CD4-positive, CD25-positive, alpha-beta regulatory T cell (primary cell): Measurements from ENCODE around the gene ZSWIM5. TPM values are rescaled to one million over a fixed set of nuclear protein-coding genes. Genes with fewer than 3 reads are reported as not detected.
"Not testable (repeated sequence)": the region's sequence is repeated elsewhere in the genome, so short reads cannot be mapped to it uniquely, and the experiment has no call there.

Experiments used
- ATAC-seq, 2 donors: fragments of 150-1000 bp; cut with Tn5 transposase; one replicate each; pipeline ENCODE4 v1.10.0; 2021; ENCODE audit warnings: low read depth in 2 of 2, moderate number of reproducible peaks in 2 of 2, moderate library complexity in 1 of 2
- DNase-seq, 3 donors: peaks; one replicate each; pipeline versions ENCODE4 v3.0.0 to v3.0.0-alpha.2; 2012 to 2022; ENCODE audit warnings: mixed read lengths in 1 of 3
- H3K27ac ChIP-seq: one replicate; pipeline ENCODE4 v1.7.0; 2013; ENCODE audit warnings: mild to moderate bottlenecking, low read length; ENCODE audit not compliant: insufficient read depth, poor library complexity, severe bottlenecking
- H3K27me3 ChIP-seq: one replicate; pipeline ENCODE4 v1.7.0; 2013; ENCODE audit warnings: low read length; ENCODE audit not compliant: control insufficient read depth, insufficient read depth
- H3K36me3 ChIP-seq: one replicate; pipeline ENCODE4 v1.7.0; 2013; ENCODE audit warnings: mild to moderate bottlenecking, low read length, moderate library complexity; ENCODE audit not compliant: control insufficient read depth, insufficient read depth
- H3K4me1 ChIP-seq: 2 replicates; pipeline ENCODE4 v1.7.0; 2013; ENCODE audit warnings: mild to moderate bottlenecking, low read length; ENCODE audit not compliant: insufficient read depth, control insufficient read depth, poor library complexity, severe bottlenecking
- H3K4me3 ChIP-seq: one replicate; pipeline ENCODE4 v1.7.0; 2013; ENCODE audit warnings: low read depth, mild to moderate bottlenecking, low read length, moderate library complexity
- H3K9me3 ChIP-seq, 2 experiments: 1 replicate in 1 of 2; 2 replicates in 1 of 2; pipeline ENCODE4 v1.7.0; 2013; ENCODE audit warnings: low read length in 2 of 2, mild to moderate bottlenecking in 1 of 2, moderate library complexity in 1 of 2; ENCODE audit not compliant: control insufficient read depth in 2 of 2
- H3K27ac Mint-ChIP-seq, 3 donors: one replicate each; pipeline ENCODE4 v1.8.0; 2020 to 2022; ENCODE audit warnings: mild to moderate bottlenecking in 3 of 3, mixed read lengths in 3 of 3, moderate library complexity in 2 of 3
- H3K27me3 Mint-ChIP-seq: one replicate; pipeline ENCODE4 v1.8.0; 2022; ENCODE audit warnings: mild to moderate bottlenecking, mixed read lengths
- H3K36me3 Mint-ChIP-seq: one replicate; pipeline ENCODE4 v1.8.0; 2020; ENCODE audit warnings: mixed read lengths
- H3K4me1 Mint-ChIP-seq, 4 donors: one replicate each; pipeline ENCODE4 v1.8.0; 2020 to 2022; ENCODE audit warnings: mixed read lengths in 4 of 4, mild to moderate bottlenecking in 1 of 4
- H3K4me3 Mint-ChIP-seq, 4 donors: one replicate each; pipeline ENCODE4 v1.8.0; 2020 to 2022; ENCODE audit warnings: mild to moderate bottlenecking in 4 of 4, mixed read lengths in 4 of 4, moderate library complexity in 3 of 4
- H3K9me3 Mint-ChIP-seq, 7 donors: one replicate each; pipeline ENCODE4 v1.8.0; 2020 to 2022; ENCODE audit warnings: mixed read lengths in 7 of 7, mild to moderate bottlenecking in 3 of 7, moderate library complexity in 2 of 7
- polyA plus RNA-seq, 4 donors: library from polyadenylated mRNA; unstranded; fragments of 300-500 nt; fragmentation: Illumina TruSeq; gene quantifications; one replicate each; pipeline ENCODE4 v1.2.3, GENCODE V29; 2021
- total RNA-seq: library from RNA; stranded (reverse); gene quantifications from one replicate; pipeline ENCODE4 v1.2.3, GENCODE V29; 2022

Gene ZSWIM5
- total RNA-seq (0.10 TPM), polyA plus RNA-seq (under 1 TPM in 3 of 4 donors, not detected in 1; 0.09 to 0.23 (median 0.09) TPM)

GRCh38 chr1:45205910-45206721 is at the start of gene ZSWIM5:
Gene ZSWIM5 (minus strand): TSS chr1:45206605. CDS start chr1:45206350, 255 bp downstream.
- Histone ChIP-seq H3K4me1 (peaks cover 11% of the 10 kb centered on the region), H3K4me3 (peak within 1 kb of the TSS; percentile 69), H3K27ac (no peak within 1 kb of the TSS), H3K27me3 (peaks cover 37% of the 10 kb centered on the region), H3K36me3 (no peaks in the 10 kb centered on the region), H3K9me3 (no peaks in the 10 kb centered on the region)
- ATAC-seq (peak; percentile 75 to 79), DNase-seq (peak; percentile 39 to 66 (median 45))
- Mint-ChIP-seq H3K27ac (peak within 1 kb of the TSS; percentile 60 to 99 (median 87)), H3K27me3 (peaks cover 68% of the 10 kb centered on the region), H3K36me3 (no peaks in the 10 kb centered on the region), H3K4me3 (peak within 1 kb of the TSS; percentile 82 to 97 (median 92)), H3K9me3 (peaks cover 0 to 3% (median 0%) of the 10 kb centered on the region in 7 donors), H3K4me1 (peaks cover 7 to 19% (median 14%) of the 10 kb centered on the region in 4 donors)

DNA sequence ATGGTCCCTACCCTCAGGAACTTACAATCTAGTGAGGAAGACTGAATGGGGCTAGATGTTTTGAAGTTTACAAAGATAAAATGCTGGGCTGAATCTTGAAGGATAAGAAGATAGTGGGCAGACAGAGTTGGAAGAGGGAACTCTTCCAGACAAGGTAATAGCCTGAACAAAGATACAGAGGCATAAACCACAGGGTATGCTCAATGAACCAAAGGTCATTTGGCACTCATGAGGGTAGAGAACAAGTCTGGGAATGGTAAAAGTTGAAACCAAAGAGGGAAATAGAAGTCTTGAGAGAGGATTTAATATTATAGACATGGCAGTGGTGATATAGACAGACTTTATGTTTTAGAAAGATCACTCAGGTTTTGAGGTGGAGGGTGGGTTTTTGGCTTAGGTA is 48.1 kb upstream of the ZSWIM5 start:
- Mint-ChIP-seq H3K9me3 (peaks cover 5 to 26% (median 12%) of the 10 kb centered on the region in 7 donors), H3K27ac (no peak overlapping the region)
- H3K36me3 ChIP-seq, result no peaks in the 10 kb centered on the region

DNA sequence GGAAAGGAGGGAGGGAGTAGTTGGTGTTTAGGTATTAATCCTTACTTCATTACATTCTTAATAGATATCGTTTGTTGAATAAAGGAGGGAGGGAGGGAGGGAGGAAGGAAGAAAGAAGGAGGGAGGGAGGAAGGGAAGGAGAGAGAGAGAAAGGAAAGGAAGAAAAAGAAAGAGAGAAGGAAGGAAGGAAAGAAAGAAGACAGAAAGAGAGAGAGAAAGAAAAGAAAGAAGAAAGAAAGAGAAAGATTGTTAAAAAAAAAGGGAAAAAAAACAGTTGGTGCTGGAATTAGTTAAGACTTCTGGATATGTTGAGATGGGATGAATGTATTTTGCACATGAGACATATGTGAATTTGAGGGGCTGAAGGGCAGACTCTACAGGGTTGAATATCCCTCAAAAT is 44.1 kb upstream of the ZSWIM5 start:
- Mint-ChIP-seq H3K36me3 (peaks cover 3% of the 10 kb centered on the region), H3K4me3 (no peak overlapping the region), H3K27ac (no peak overlapping the region), H3K27me3 (peaks cover 24% of the 10 kb centered on the region), H3K4me1 (peaks cover 0 to 9% (median 5%) of the 10 kb centered on the region in 4 donors), H3K9me3 (peaks cover 0 to 7% (median 0%) of the 10 kb centered on the region in 7 donors)
- H3K4me3 ChIP-seq, result no peak overlapping the region
- no peak for DNase-seq
- no peak for ATAC-seq
- H3K36me3 ChIP-seq, result no peaks in the 10 kb centered on the region
- H3K27me3 ChIP-seq, result peaks cover 2% of the 10 kb centered on the region
- no peak overlapping the region for H3K27ac ChIP-seq
- H3K4me1 ChIP-seq, result no peaks in the 10 kb centered on the region
- H3K9me3 ChIP-seq, result no peaks in the 10 kb centered on the region

More for the DNA sequence above, 48.1 kb upstream of the ZSWIM5 start:
- Mint-ChIP-seq H3K4me1 (no peaks in the 10 kb centered on the region), H3K27me3 (peaks cover 33% of the 10 kb centered on the region), H3K36me3 (peaks cover 11% of the 10 kb centered on the region), H3K4me3 (no peak overlapping the region)
- DNase-seq (no peak), ATAC-seq (no peak)
- Histone ChIP-seq H3K4me1 (no peaks in the 10 kb centered on the region), H3K9me3 (peaks cover 14 to 25% of the 10 kb centered on the region in 2 experiments), H3K4me3 (no peak overlapping the region), H3K27me3 (peaks cover 2% of the 10 kb centered on the region), H3K27ac (no peak overlapping the region)

- H3K4me3 Mint-ChIP-seq, result not testable (repeated sequence)
Measured at GRCh38 chr1:45248004-45248403, 41.6 kb upstream of the ZSWIM5 start.

GRCh38 chr1:45246760-45247159 is 40.4 kb upstream of the ZSWIM5 start:
- Mint-ChIP-seq H3K36me3 (peaks cover 8% of the 10 kb centered on the region), H3K4me3 (no peak overlapping the region), H3K4me1 (peaks cover 0 to 9% (median 5%) of the 10 kb centered on the region in 4 donors), H3K9me3 (peaks cover 0 to 17% (median 2%) of the 10 kb centered on the region in 7 donors), H3K27ac (peak overlapping the region in 1 of 3 donors; percentile 17), H3K27me3 (peaks cover 19% of the 10 kb centered on the region)
- Histone ChIP-seq H3K4me3 (no peak overlapping the region), H3K36me3 (no peaks in the 10 kb centered on the region), H3K4me1 (no peaks in the 10 kb centered on the region), H3K27ac (no peak overlapping the region), H3K9me3 (no peaks in the 10 kb centered on the region), H3K27me3 (peaks cover 6% of the 10 kb centered on the region)
- DNase-seq (peak in 1 of 3 donors; percentile 4), ATAC-seq (no peak)

More at GRCh38 chr1:45248004-45248403, 41.6 kb upstream of the ZSWIM5 start:
- not testable (repeated sequence) for H3K9me3 Mint-ChIP-seq, H3K9me3 ChIP-seq, H3K27me3 ChIP-seq, H3K4me1 Mint-ChIP-seq, H3K36me3 ChIP-seq, ATAC-seq, H3K36me3 Mint-ChIP-seq, H3K27ac Mint-ChIP-seq, H3K4me1 ChIP-seq, H3K27ac ChIP-seq, H3K4me3 ChIP-seq, DNase-seq
- H3K27me3 Mint-ChIP-seq, result peaks cover 21% of the 10 kb centered on the region

GRCh38 chr1:45246359-45246758 is 40.0 kb upstream of the ZSWIM5 start:
- H3K4me3 Mint-ChIP-seq, H3K36me3 Mint-ChIP-seq, H3K4me1 Mint-ChIP-seq, H3K36me3 ChIP-seq, H3K4me3 ChIP-seq, H3K9me3 ChIP-seq, H3K27me3 ChIP-seq, H3K4me1 ChIP-seq, H3K27ac ChIP-seq, ATAC-seq, DNase-seq: not testable (repeated sequence)
- Mint-ChIP-seq H3K27ac (peak overlapping the region in 1 of 3 donors; percentile 17), H3K27me3 (peaks cover 20% of the 10 kb centered on the region), H3K9me3 (peaks cover 0 to 19% (median 4%) of the 10 kb centered on the region in 7 donors)

DNA sequence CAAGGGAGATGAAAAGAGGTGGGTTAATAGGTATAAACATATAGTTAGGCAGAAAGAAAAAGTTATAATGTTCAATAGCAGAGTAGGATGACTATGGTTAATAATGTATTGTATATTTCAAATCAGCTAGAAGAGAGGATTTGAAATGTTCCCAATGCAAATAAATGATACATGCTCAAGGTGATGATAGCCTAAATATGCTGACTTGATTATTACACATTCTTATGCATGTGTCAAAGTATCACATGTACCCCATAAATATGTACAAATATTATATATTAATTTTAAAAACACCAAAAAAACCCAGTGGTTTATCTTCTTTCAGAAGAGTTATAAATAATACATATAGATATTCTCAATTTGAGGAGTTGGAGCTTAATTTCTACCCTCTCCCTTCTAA is 38.3 kb upstream of the ZSWIM5 start:
- no peak overlapping the region for H3K4me3 ChIP-seq

More for the DNA sequence above, 38.3 kb upstream of the ZSWIM5 start:
- no peak overlapping the region for H3K4me3 Mint-ChIP-seq
- no peak overlapping the region for H3K27ac Mint-ChIP-seq
- H3K27ac ChIP-seq, result no peak overlapping the region
- H3K36me3 Mint-ChIP-seq, result peaks cover 8% of the 10 kb centered on the region
- peaks cover 0 to 22% (median 4%) of the 10 kb centered on the region in 7 donors for H3K9me3 Mint-ChIP-seq
- no peaks in the 10 kb centered on the region for H3K9me3 ChIP-seq
- ATAC-seq, result no peak
- peaks cover 0 to 9% (median 5%) of the 10 kb centered on the region in 4 donors for H3K4me1 Mint-ChIP-seq
- peaks cover 20% of the 10 kb centered on the region for H3K27me3 Mint-ChIP-seq
- no peak for DNase-seq
- no peaks in the 10 kb centered on the region for H3K4me1 ChIP-seq
- no peaks in the 10 kb centered on the region for H3K36me3 ChIP-seq
- H3K27me3 ChIP-seq, result peaks cover 3% of the 10 kb centered on the region
